ENCODE results near the gene ROR1.

- no peak for TF ChIP-seq CTCF (IDR thresholded peaks at IDR 0.05)
- TF ChIP-seq POLR2AphosphoS5 (IDR thresholded peaks at IDR 0.05): no peak
Measured at GRCh38 chr1:64095832-64096231, 322.0 kb downstream of the ROR1 start.
